Cardiac fibroblast (primary cell): ENCODE results near the gene ESD.

Source experiments
- DNase-seq, 2 donors: peaks; one replicate each; pipeline versions ENCODE4 v3.0.0 to v3.0.0-alpha.2; 2010; ENCODE audit warnings: low read depth in 2 of 2
- H3K4me3 ChIP-seq, 2 donors: replicated peaks in 1 of 2; 1 replicate in 1 of 2; 2 replicates in 1 of 2; pipeline ENCODE4 v1.5.1; 2011; ENCODE audit warnings: low read depth in 2 of 2, low read length in 2 of 2, mild to moderate bottlenecking in 2 of 2, moderate library complexity in 1 of 2
- TF ChIP-seq, protein P1 (sequence below): IDR thresholded peaks from one replicate; pipeline ENCODE4 v1.5.1; 2011; ENCODE audit warnings: low read depth, mild to moderate bottlenecking, low read length, inconsistent platforms

The ESD gene

DNA sequence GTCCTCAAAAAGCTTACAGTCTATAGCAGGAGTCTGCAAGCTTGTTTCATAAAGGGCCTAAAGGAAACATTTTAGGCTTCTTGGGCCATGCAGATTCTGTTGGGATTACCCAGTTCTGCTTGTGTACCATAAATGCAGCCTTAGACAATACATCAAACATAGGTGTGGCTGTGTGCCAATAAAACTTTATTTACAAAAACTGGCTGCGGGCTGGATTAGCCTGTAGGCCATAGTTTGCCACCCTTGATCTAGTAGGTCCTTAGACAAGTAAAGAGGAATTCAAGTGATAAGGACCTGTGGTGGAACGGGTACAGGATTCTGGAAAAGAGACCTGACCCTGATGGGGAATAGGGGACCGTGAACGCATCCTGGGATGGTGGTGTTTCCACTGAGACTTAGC lies 51.9 kb downstream of the ESD start:
- DNase-seq, result no peak
- H3K4me3 ChIP-seq, result no peak overlapping the region

DNA sequence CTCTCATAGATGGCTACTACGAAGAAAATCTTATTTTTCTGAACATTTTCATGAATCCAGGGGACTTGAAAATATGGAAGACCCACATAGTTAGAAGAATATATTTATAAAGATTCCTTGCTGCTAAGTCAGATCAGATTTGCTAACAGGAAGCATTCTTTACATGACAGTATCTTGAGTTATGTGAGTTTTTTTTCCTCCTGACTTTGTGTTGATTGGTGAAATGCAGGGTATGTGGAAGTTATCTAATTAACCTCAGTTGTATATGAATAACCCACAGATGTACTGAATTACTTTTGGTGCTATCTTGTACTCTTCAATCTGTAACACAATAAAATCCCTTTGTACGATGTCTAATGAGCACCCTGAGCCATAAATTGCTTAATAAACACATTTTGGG lies 53.8 kb downstream of the ESD start:
- H3K4me3 ChIP-seq, result no peak overlapping the region
- DNase-seq, result peak; percentile 12 to 49
- TF ChIP-seq, protein P1, sequence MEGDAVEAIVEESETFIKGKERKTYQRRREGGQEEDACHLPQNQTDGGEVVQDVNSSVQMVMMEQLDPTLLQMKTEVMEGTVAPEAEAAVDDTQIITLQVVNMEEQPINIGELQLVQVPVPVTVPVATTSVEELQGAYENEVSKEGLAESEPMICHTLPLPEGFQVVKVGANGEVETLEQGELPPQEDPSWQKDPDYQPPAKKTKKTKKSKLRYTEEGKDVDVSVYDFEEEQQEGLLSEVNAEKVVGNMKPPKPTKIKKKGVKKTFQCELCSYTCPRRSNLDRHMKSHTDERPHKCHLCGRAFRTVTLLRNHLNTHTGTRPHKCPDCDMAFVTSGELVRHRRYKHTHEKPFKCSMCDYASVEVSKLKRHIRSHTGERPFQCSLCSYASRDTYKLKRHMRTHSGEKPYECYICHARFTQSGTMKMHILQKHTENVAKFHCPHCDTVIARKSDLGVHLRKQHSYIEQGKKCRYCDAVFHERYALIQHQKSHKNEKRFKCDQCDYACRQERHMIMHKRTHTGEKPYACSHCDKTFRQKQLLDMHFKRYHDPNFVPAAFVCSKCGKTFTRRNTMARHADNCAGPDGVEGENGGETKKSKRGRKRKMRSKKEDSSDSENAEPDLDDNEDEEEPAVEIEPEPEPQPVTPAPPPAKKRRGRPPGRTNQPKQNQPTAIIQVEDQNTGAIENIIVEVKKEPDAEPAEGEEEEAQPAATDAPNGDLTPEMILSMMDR, result no peak

More for the DNA sequence above, 51.9 kb downstream of the ESD start:
- TF ChIP-seq, protein P1, result no peak

DNA sequence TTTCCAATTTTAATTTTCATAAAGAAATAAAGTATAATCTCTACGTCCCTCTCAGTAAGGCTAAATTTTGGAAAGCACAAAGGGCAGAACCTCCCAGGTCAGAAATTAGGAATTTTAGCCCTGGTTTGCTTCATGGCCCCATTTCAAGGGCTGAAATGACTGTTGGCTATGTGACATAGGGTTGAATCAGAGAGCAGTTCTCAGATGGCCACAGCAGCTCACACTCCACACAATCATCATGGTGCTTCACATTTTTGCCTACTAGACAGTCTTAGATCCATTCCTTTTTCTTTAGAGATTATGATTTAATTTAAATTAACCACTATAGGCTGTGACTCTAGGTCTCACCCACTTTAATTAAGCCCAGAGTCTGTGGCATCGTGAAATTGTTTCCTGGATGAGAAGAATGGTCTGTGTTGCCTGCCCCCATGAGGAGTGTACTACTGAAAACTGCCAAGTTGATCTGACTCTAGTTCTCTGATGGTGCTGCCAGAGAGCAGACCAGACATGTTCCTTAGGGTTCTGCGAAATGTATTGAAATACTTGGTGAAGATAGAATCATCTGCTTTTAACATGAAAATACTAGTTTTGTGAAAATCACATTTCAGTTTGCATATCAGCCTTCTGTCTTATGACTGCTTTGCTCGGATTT lies 57.4 kb downstream of the ESD start:
- H3K4me3 ChIP-seq, result no peak overlapping the region
- DNase-seq, result no peak
- TF ChIP-seq, protein P1, result no peak

DNA sequence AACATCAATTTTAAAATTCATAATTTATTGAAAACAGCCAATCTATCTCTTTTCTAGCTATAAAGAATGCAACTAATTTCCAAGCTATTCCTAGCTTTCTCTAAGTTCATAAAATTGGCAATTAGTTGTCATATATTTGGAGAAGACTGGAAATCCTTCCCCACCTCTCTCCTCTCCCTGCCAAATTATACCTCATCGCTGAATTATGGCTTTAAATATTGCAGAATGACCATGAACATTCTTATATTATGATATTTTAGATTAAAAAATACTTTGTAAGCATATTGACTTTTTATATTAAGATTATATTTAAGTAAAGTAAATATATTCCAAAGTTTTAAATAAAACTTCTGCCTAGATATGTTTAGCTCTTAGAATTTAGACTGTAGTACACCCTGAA lies 58.2 kb downstream of the ESD start:
- DNase-seq, result no peak
- TF ChIP-seq, protein P1, result no peak
- H3K4me3 ChIP-seq, result no peak overlapping the region

DNA sequence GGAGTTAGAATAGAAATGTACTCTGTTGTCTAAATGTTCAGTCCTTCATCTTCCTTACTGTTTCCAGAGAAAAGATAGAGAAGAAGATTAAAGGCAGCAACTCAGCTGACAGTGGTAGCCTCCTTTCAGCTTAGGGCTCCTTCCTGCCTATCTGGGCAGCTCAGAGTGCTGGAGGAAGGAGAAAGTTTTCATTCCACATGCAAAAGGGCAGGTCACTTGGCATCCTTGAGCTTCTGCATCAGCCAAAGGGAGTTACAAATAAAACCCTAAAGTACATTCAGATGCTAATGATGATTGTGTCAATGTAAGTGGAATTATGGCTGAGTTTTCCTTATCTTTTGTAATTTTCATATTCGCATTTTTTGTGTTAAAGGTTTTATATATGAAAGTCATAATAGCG lies 58.9 kb downstream of the ESD start:
- no peak overlapping the region for H3K4me3 ChIP-seq
- TF ChIP-seq, protein P1, result no peak
- DNase-seq, result peak; percentile 38 to 50

DNA sequence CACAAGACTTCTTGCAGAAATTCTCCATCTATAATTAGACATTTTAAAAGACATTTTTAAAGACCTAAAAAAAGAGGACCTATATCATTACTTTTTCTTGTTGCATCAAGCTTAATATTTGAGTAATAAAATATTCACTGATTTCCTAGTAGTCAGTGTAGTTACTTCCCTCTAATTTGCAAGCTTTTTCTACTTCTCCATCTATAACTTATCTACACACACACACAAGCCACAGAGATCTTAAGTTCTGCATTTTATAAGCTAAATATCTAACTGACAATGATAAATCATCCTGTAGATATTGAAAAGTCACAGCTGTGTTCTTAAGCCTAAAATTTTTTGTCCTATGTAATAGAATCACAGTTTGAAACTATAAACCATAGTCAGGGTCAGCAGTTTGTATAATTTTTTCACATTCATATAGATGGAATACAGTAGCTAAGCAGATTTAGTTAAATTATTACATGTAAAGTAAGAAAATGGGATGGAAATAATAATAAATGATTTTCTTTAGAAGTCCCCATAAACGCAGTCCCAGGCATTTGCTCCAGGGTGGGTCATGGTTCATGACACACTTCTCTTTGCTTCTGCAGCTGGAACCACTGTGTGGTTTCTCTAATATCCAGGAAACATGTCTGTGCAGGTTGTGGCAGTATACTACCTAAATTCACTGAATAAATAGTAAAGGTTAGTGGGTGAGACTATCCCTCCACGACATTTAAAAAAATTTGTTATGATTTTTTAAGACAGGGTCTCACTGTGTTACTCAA lies 60.2 kb downstream of the ESD start:
- TF ChIP-seq, protein P1, result no peak
- DNase-seq, result no peak
- no peak overlapping the region for H3K4me3 ChIP-seq
